Activated CD8-positive, alpha-beta memory T cell treated with anti-CD3 and anti-CD28 coated beads, Interleukin-2, amount 50 U/mL, for 24 hours (primary cell): ENCODE data around the gene TLX1.

ENCODE experiments used
- DNase-seq: peaks from one replicate; pipeline ENCODE4 v3.0.0-alpha.2; 2020; ENCODE audit errors: extremely low read depth

The TLX1 gene

GRCh38 chr10:101112799-101113594 lies 18.1 kb upstream of the TLX1 start:
- DNase-seq = no peak

- DNase-seq = no peak
These were observed 17.2 kb upstream of the TLX1 start for GRCh38 chr10:101113890-101114403.

GRCh38 chr10:101114646-101115045 lies 16.5 kb upstream of the TLX1 start:
- DNase-seq = no peak

GRCh38 chr10:101116754-101117153 lies 14.3 kb upstream of the TLX1 start:
- DNase-seq = no peak

GRCh38 chr10:101118031-101118430 lies 13.1 kb upstream of the TLX1 start:
- no peak for DNase-seq

- no peak for DNase-seq
These were observed 10.6 kb upstream of the TLX1 start for GRCh38 chr10:101120520-101120883.

GRCh38 chr10:101120884-101121653 lies 10.0 kb upstream of the TLX1 start:
- DNase-seq = no peak

GRCh38 chr10:101121654-101122031 lies 9.5 kb upstream of the TLX1 start:
- no peak for DNase-seq

- DNase-seq = no peak
These were observed 8.6 kb upstream of the TLX1 start for GRCh38 chr10:101122270-101123084.

GRCh38 chr10:101123085-101123814 lies 7.8 kb upstream of the TLX1 start:
- DNase-seq = no peak

GRCh38 chr10:101123815-101124617 lies 7.1 kb upstream of the TLX1 start:
- DNase-seq = no peak

GRCh38 chr10:101124933-101125332 lies 6.2 kb upstream of the TLX1 start:
- DNase-seq = no peak

GRCh38 chr10:101126684-101127628 lies 4.1 kb upstream of the TLX1 start:
- no peak for DNase-seq

- DNase-seq = no peak
These were observed 959 bp upstream of the TLX1 start for GRCh38 chr10:101130141-101130540.

- DNase-seq = no peak
These were observed 999 bp downstream of the TLX1 start for GRCh38 chr10:101131962-101132635.

GRCh38 chr10:101132636-101133473 lies 1.8 kb downstream of the TLX1 start:
- no peak for DNase-seq

GRCh38 chr10:101133489-101134298 lies 2.6 kb downstream of the TLX1 start:
- no peak for DNase-seq
